ENCODE data around the gene HAPLN3.

DNA sequence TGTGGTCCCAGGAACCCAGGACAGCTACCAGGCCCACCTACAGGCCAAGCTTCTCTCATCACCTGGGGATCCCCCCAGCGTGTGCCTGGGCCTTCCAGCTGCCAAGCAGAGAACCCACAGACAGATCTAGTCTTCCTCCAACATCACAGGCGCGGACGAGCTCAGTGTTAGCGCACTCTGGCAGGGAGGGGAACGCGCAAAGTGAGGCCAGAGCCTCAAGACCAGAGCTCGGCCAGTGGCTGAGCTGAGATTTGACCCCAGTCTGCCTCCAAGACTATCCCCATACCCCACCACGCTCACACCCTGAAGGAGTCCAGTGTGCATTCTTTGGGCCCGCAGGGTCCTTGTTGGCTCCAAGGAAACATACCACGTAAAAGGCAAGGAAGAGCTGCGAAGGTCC, 12.8 kb upstream of the HAPLN3 start:
- no peak for TF ChIP-seq BHLHE40 (IDR thresholded peaks at IDR 0.05; ENCODE audit: borderline replicate concordance)
- no peak for TF ChIP-seq ZNF384 (IDR thresholded peaks at IDR 0.05)
- no peak for TF ChIP-seq TARDBP (IDR thresholded peaks at IDR 0.05)
- no peak for TF ChIP-seq SP1 (IDR thresholded peaks at IDR 0.05)
- no peak for TF ChIP-seq SUZ12 (IDR thresholded peaks at IDR 0.05)
- TF ChIP-seq FOXM1 (IDR thresholded peaks at IDR 0.05; ENCODE audit: borderline replicate concordance), result no peak
- no peak for TF ChIP-seq ARNT (IDR thresholded peaks at IDR 0.05)
